Osteocyte (in vitro differentiated cells): ENCODE measurements around the gene TUBA1A. TPM values are rescaled to one million over a fixed set of nuclear protein-coding genes. Genes with fewer than 3 reads are reported as not detected.

Source experiments
- DNase-seq: peaks from one replicate; pipeline ENCODE4 v3.0.0; 2021; ENCODE audit warnings: mixed read lengths; ENCODE audit not compliant: unreplicated experiment; ENCODE audit errors: extremely low spot score
- H3K27ac Mint-ChIP-seq: one replicate; pipeline ENCODE4 v1.8.0; 2021; ENCODE audit warnings: mild to moderate bottlenecking, mixed read lengths; ENCODE audit not compliant: unreplicated experiment
- H3K27me3 Mint-ChIP-seq: one replicate; pipeline ENCODE4 v1.8.0; 2021; ENCODE audit warnings: mixed read lengths; ENCODE audit not compliant: unreplicated experiment
- H3K36me3 Mint-ChIP-seq: one replicate; pipeline ENCODE4 v1.8.0; 2021; ENCODE audit warnings: mixed read lengths; ENCODE audit not compliant: unreplicated experiment
- H3K4me1 Mint-ChIP-seq: one replicate; pipeline ENCODE4 v1.8.0; 2021; ENCODE audit warnings: mixed read lengths; ENCODE audit not compliant: unreplicated experiment
- H3K4me3 Mint-ChIP-seq: one replicate; pipeline ENCODE4 v1.8.0; 2021; ENCODE audit warnings: mild to moderate bottlenecking, moderate library complexity, mixed read lengths; ENCODE audit not compliant: unreplicated experiment
- H3K9me3 Mint-ChIP-seq: one replicate; pipeline ENCODE4 v1.8.0; 2021; ENCODE audit warnings: mixed read lengths; ENCODE audit not compliant: unreplicated experiment
- CTCF ChIP-seq: fragments of 200-600 bp; sonication (generic); IDR thresholded peaks from 2 replicates; pipeline ENCODE4 v1.5.0; 2021; ENCODE audit warnings: antibody characterized with exemption, mild to moderate bottlenecking, moderate library complexity
- total RNA-seq: library from RNA; stranded (reverse); gene quantifications from 2 replicates; pipeline ENCODE4 v1.2.1, GENCODE V29; 2021

The TUBA1A gene
- total RNA-seq, 1 donor from 2014 or later: 471 TPM

GRCh38 chr12:49225576-49226166 is 36.8 kb upstream of the TUBA1A start:
- no peak for DNase-seq
- no peak for TF ChIP-seq CTCF
- Mint-ChIP-seq H3K27ac (no peak overlapping the region), H3K4me3 (no peak overlapping the region), H3K4me1 (peaks cover 22% of the 10 kb centered on the region), H3K27me3 (no peaks in the 10 kb centered on the region), H3K9me3 (no peaks in the 10 kb centered on the region), H3K36me3 (no peaks in the 10 kb centered on the region)

- H3K27ac Mint-ChIP-seq: peak overlapping the region; percentile 86
- no peak overlapping the region for H3K4me3 Mint-ChIP-seq
- no peak for TF ChIP-seq CTCF
- H3K36me3 Mint-ChIP-seq: no peaks in the 10 kb centered on the region
- peaks cover 25% of the 10 kb centered on the region for H3K4me1 Mint-ChIP-seq
- H3K9me3 Mint-ChIP-seq: no peaks in the 10 kb centered on the region
- DNase-seq: no peak
- H3K27me3 Mint-ChIP-seq: no peaks in the 10 kb centered on the region
Measured at GRCh38 chr12:49223590-49224369, 34.9 kb upstream of the TUBA1A start.

- peaks cover 25% of the 10 kb centered on the region for H3K4me1 Mint-ChIP-seq
- no peak for TF ChIP-seq CTCF
- no peaks in the 10 kb centered on the region for H3K27me3 Mint-ChIP-seq
- no peak for DNase-seq
- H3K4me3 Mint-ChIP-seq: no peak overlapping the region
- no peaks in the 10 kb centered on the region for H3K36me3 Mint-ChIP-seq
- peak overlapping the region; percentile 86 for H3K27ac Mint-ChIP-seq
- no peaks in the 10 kb centered on the region for H3K9me3 Mint-ChIP-seq
Measured at GRCh38 chr12:49223122-49223521, 34.2 kb upstream of the TUBA1A start.

- Mint-ChIP-seq H3K27me3 (no peaks in the 10 kb centered on the region), H3K36me3 (no peaks in the 10 kb centered on the region), H3K4me3 (no peak overlapping the region), H3K4me1 (peaks cover 25% of the 10 kb centered on the region), H3K27ac (no peak overlapping the region), H3K9me3 (no peaks in the 10 kb centered on the region)
- TF ChIP-seq CTCF: no peak
- DNase-seq: no peak
Measured at GRCh38 chr12:49220972-49221371, 32.1 kb upstream of the TUBA1A start.

GRCh38 chr12:49219417-49220026 is 30.6 kb upstream of the TUBA1A start:
- H3K27ac Mint-ChIP-seq: no peak overlapping the region
- no peaks in the 10 kb centered on the region for H3K9me3 Mint-ChIP-seq
- H3K4me1 Mint-ChIP-seq: peaks cover 32% of the 10 kb centered on the region
- no peak for DNase-seq
- no peak overlapping the region for H3K4me3 Mint-ChIP-seq
- H3K36me3 Mint-ChIP-seq: no peaks in the 10 kb centered on the region
- TF ChIP-seq CTCF: no peak
- no peaks in the 10 kb centered on the region for H3K27me3 Mint-ChIP-seq
